ENCODE measurements around the gene APC2.
"Not testable (repeated sequence)": the region's sequence is repeated elsewhere in the genome, so short reads cannot be mapped to it uniquely, and the experiment has no call there.

The APC2 gene

GRCh38 chr19:1495799-1496713, 46.1 kb downstream of the APC2 start:
- DNase-seq: no peak
- TF ChIP-seq CTCF (IDR thresholded peaks at IDR 0.05; ENCODE audit: low read depth, low read length): no peak

GRCh38 chr19:1496714-1497577, 47.0 kb downstream of the APC2 start:
- Histone ChIP-seq H3K27me3 (ENCODE audit: insufficient read depth, low read depth, severe bottlenecking) (no peaks in the 10 kb centered on the region), H3K36me3 (no peaks in the 10 kb centered on the region), H3K27ac (no peak overlapping the region), H3K9me3 (ENCODE audit: severe bottlenecking) (peaks cover 8% of the 10 kb centered on the region), H3K4me3 (ENCODE audit: low read depth, low read length) (no peak overlapping the region)
- no peak for DNase-seq
- TF ChIP-seq CTCF (IDR thresholded peaks at IDR 0.05; ENCODE audit: low read depth, low read length): no peak

More at GRCh38 chr19:1495799-1496713, 46.1 kb downstream of the APC2 start:
- no peaks in the 10 kb centered on the region for H3K36me3 ChIP-seq
- no peaks in the 10 kb centered on the region for H3K27me3 ChIP-seq (ENCODE audit: insufficient read depth, low read depth, severe bottlenecking)
- peaks cover 8% of the 10 kb centered on the region for H3K9me3 ChIP-seq (ENCODE audit: severe bottlenecking)
- H3K27ac ChIP-seq: no peak overlapping the region
- no peak overlapping the region for H3K4me3 ChIP-seq (ENCODE audit: low read depth, low read length)

- H3K4me3 ChIP-seq (ENCODE audit: low read depth, low read length): no peak overlapping the region
- H3K9me3 ChIP-seq (ENCODE audit: severe bottlenecking): peaks cover 8% of the 10 kb centered on the region
- H3K27me3 ChIP-seq (ENCODE audit: insufficient read depth, low read depth, severe bottlenecking): no peaks in the 10 kb centered on the region
- H3K27ac ChIP-seq: peak overlapping the region; percentile 84
- DNase-seq: no peak
- H3K36me3 ChIP-seq: no peaks in the 10 kb centered on the region
- TF ChIP-seq CTCF (IDR thresholded peaks at IDR 0.05; ENCODE audit: low read depth, low read length): no peak
Observed at GRCh38 chr19:1497578-1498235, 47.8 kb downstream of the APC2 start.

GRCh38 chr19:1499231-1499630, 49.3 kb downstream of the APC2 start:
- H3K27ac ChIP-seq; H3K27me3 ChIP-seq (ENCODE audit: insufficient read depth, low read depth, severe bottlenecking): not testable (repeated sequence)

GRCh38 chr19:1501200-1501595, 51.3 kb downstream of the APC2 start:
- DNase-seq: no peak
- H3K27me3 ChIP-seq (ENCODE audit: insufficient read depth, low read depth, severe bottlenecking): no peaks in the 10 kb centered on the region
- H3K36me3 ChIP-seq: no peaks in the 10 kb centered on the region
- TF ChIP-seq CTCF (IDR thresholded peaks at IDR 0.05; ENCODE audit: low read depth, low read length): no peak
- H3K9me3 ChIP-seq (ENCODE audit: severe bottlenecking): peaks cover 8% of the 10 kb centered on the region
- no peak overlapping the region for H3K4me3 ChIP-seq (ENCODE audit: low read depth, low read length)
- H3K27ac ChIP-seq: no peak overlapping the region

More at GRCh38 chr19:1499231-1499630, 49.3 kb downstream of the APC2 start:
- not testable (repeated sequence) for H3K4me3 ChIP-seq (ENCODE audit: low read depth, low read length); H3K36me3 ChIP-seq; H3K9me3 ChIP-seq (ENCODE audit: severe bottlenecking); DNase-seq

All from WERI-Rb-1 (cell line).